Measurements from ENCODE around the gene TREML2. TPM values are rescaled to one million over a fixed set of nuclear protein-coding genes. Genes with fewer than 3 reads are reported as not detected.
A peak's percentile ranks its signal among the peaks of the same experiment; 100 is the strongest.
"Not testable (repeated sequence)": the region's sequence is repeated elsewhere in the genome, so short reads cannot be mapped to it uniquely, and the experiment has no call there.

Gene TREML2
- total RNA-seq, 2 donors from 2014 or later, result 0.17 TPM; not detected in 1

- DNase-seq (ENCODE audit: low spot score), result no peak
- Histone ChIP-seq H3K27ac (no peak overlapping the region), H3K4me1 (replicated peaks) (no peaks in the 10 kb centered on the region), H3K36me3 (no peaks in the 10 kb centered on the region), H3K27me3 (replicated peaks; ENCODE audit: insufficient read depth) (no peaks in the 10 kb centered on the region), H3K9me3 (no peaks in the 10 kb centered on the region), H3K4me3 (no peak overlapping the region)
- TF ChIP-seq CTCF (IDR thresholded peaks at IDR 0.05) (no peak), POLR2AphosphoS5 (IDR thresholded peaks at IDR 0.05) (no peak), POLR2A (IDR thresholded peaks at IDR 0.05) (no peak)
- intact Hi-C loops (cut with DNase I), result no loop called here
- 79% methylated on average over 5 of the region's 5 CpGs for WGBS
Measured at GRCh38 chr6:41193171-41193734, 7.7 kb downstream of the TREML2 start.

GRCh38 chr6:41191569-41191968 is 9.4 kb downstream of the TREML2 start:
- Histone ChIP-seq H3K27me3 (replicated peaks; ENCODE audit: insufficient read depth) (no peaks in the 10 kb centered on the region), H3K4me3 (no peak overlapping the region), H3K4me1 (replicated peaks) (no peaks in the 10 kb centered on the region), H3K36me3 (no peaks in the 10 kb centered on the region), H3K27ac (no peak overlapping the region), H3K9me3 (no peaks in the 10 kb centered on the region)
- DNase-seq (ENCODE audit: low spot score), result no peak
- TF ChIP-seq POLR2A (IDR thresholded peaks at IDR 0.05) (no peak), POLR2AphosphoS5 (IDR thresholded peaks at IDR 0.05) (no peak), CTCF (IDR thresholded peaks at IDR 0.05) (peak in 1 of 4 experiments; percentile 22)
- 19% methylated on average over 2 of the region's 6 CpGs for WGBS
- intact Hi-C loops (cut with DNase I), result no loop called here

GRCh38 chr6:41190791-41191190 is 10.2 kb downstream of the TREML2 start:
- Histone ChIP-seq H3K9me3 (no peaks in the 10 kb centered on the region), H3K36me3 (no peaks in the 10 kb centered on the region), H3K27me3 (replicated peaks; ENCODE audit: insufficient read depth) (no peaks in the 10 kb centered on the region), H3K4me1 (replicated peaks) (no peaks in the 10 kb centered on the region), H3K4me3 (no peak overlapping the region), H3K27ac (no peak overlapping the region)
- no peak for TF ChIP-seq CTCF (IDR thresholded peaks at IDR 0.05)
- no peak for TF ChIP-seq POLR2A (IDR thresholded peaks at IDR 0.05)
- TF ChIP-seq POLR2AphosphoS5 (IDR thresholded peaks at IDR 0.05), result no peak
- no peak for DNase-seq (ENCODE audit: low spot score)
- intact Hi-C loops (cut with DNase I), result no loop called here
- WGBS, result 88% methylated on average over 3 of the region's 3 CpGs

- no peaks in the 10 kb centered on the region for H3K4me1 ChIP-seq (replicated peaks)
- intact Hi-C loops (cut with DNase I), result no loop called here
- DNase-seq (ENCODE audit: low spot score), result no peak
- TF ChIP-seq POLR2A (IDR thresholded peaks at IDR 0.05) (no peak), CTCF (IDR thresholded peaks at IDR 0.05) (no peak), POLR2AphosphoS5 (IDR thresholded peaks at IDR 0.05) (no peak)
- no peak overlapping the region for H3K27ac ChIP-seq
- 93% methylated on average over 2 of the region's 2 CpGs for WGBS
- no peaks in the 10 kb centered on the region for H3K9me3 ChIP-seq
- H3K27me3 ChIP-seq (replicated peaks; ENCODE audit: insufficient read depth), result no peaks in the 10 kb centered on the region
- H3K4me3 ChIP-seq, result no peak overlapping the region
- H3K36me3 ChIP-seq, result no peaks in the 10 kb centered on the region
Measured at GRCh38 chr6:41189967-41190366, 11.0 kb downstream of the TREML2 start.

- H3K4me1 ChIP-seq (replicated peaks); DNase-seq (ENCODE audit: low spot score); H3K27me3 ChIP-seq (replicated peaks; ENCODE audit: insufficient read depth); H3K36me3 ChIP-seq; intact Hi-C loops (cut with DNase I); H3K27ac ChIP-seq; H3K4me3 ChIP-seq; H3K9me3 ChIP-seq: not testable (repeated sequence)
Measured at GRCh38 chr6:41189046-41189445, 11.9 kb downstream of the TREML2 start.
